GM12891 (cell line): ENCODE data around the gene CRY2.

Experiments
- PAX5 ChIP-seq: IDR thresholded peaks from 2 replicates; pipeline ENCODE4 v1.6.1; 2011; ENCODE audit warnings: low read length, moderate library complexity, mild to moderate bottlenecking; ENCODE audit not compliant: insufficient read depth, severe bottlenecking
- POLR2A ChIP-seq: IDR thresholded peaks from 2 replicates; pipeline ENCODE4 v1.6.1; 2011; ENCODE audit warnings: low read depth, low read length, control low read depth
- POLR2AphosphoS5 ChIP-seq: IDR thresholded peaks from 2 replicates; pipeline ENCODE4 v1.6.1; 2011; ENCODE audit warnings: low read depth, low read length, control low read depth
- SPI1 ChIP-seq: IDR thresholded peaks from 2 replicates; pipeline ENCODE4 v1.6.1; 2011; ENCODE audit warnings: low read depth, low read length, control low read depth
- TAF1 ChIP-seq: IDR thresholded peaks from 2 replicates; pipeline ENCODE4 v1.6.1; 2011; ENCODE audit warnings: low read depth, low read length, control low read depth

GRCh38 chr11:45827123-45827522 is 20.2 kb upstream of the CRY2 start:
- TF ChIP-seq TAF1 (no peak), POLR2A (no peak), POLR2AphosphoS5 (no peak), SPI1 (no peak), PAX5 (no peak)
